ENCODE measurements around the gene FFAR3. TPM values are rescaled to one million over a fixed set of nuclear protein-coding genes. Genes with fewer than 3 reads are reported as not detected.

The FFAR3 gene
- total and polyA plus RNA-seq, 2 donors (not counting 3 experiments of a cell fraction or from before 2014, with no cell fraction given) = not detected

DNA sequence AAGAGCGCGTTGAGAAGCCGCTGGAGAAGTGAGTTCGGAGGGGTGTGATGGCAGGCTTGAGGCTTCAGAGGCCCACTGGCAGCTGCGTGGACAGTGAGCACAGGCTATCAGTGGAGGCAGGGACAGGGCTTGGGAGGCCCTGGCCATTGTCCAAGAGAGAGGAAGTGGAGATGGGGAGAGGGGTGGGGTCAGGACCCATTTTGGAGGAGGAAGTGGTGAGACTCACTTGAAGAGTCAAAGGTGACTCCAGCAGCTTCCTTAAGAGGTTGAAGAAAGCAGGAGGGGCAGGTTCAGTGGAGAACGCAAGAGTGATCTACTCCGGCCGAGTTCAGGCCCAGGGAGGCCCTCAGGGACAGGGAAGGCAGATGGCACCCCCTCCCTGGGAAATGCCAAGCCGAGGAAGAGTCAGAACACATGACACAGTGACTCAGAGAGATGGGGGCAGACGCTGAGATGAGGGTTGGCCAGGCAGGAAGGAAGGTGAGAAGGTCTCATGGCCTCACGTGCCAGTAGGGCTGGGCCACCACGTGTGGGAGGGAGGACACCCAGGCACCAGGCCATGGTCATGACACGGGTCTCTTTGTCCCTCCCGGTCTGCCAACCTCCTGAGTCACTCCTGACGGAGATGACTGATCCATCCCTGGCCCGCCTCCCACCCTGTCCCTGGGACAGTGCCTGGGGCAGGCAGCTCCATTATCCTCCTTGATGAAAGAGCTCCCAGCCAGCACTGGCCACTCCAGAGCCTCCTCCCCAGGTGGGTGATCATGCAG, 39.4 kb upstream of the FFAR3 start:
- no peak overlapping the region for H3K9ac ChIP-seq (replicated peaks; ENCODE audit: extremely low read depth, insufficient read depth, low read length)
- H3K36me3 ChIP-seq (ENCODE audit: control insufficient read depth in 2 of 2, extremely low read depth in 1 of 2, insufficient read depth in 2 of 2, low read length in 2 of 2) = no peaks in the 10 kb centered on the region
- no peaks in the 10 kb centered on the region for H3K9me3 ChIP-seq (replicated peaks; ENCODE audit: control insufficient read depth, insufficient read depth, low read length)
- H3K79me2 ChIP-seq (ENCODE audit: control insufficient read depth, insufficient read depth, low read length) = no peaks in the 10 kb centered on the region
- no peak overlapping the region for H3K4me3 ChIP-seq (replicated peaks in 1 of 3; ENCODE audit: insufficient read depth in 1 of 3, low read depth in 1 of 3, low read length in 3 of 3)
- no peak overlapping the region for H3K4me2 ChIP-seq (ENCODE audit: insufficient read depth, low read length)
- H3K27me3 ChIP-seq (ENCODE audit: control insufficient read depth in 2 of 2, insufficient read depth in 2 of 2, low read length in 2 of 2) = peaks cover 1 to 3% of the 10 kb centered on the region in 2 experiments
- H3K9me1 ChIP-seq (replicated peaks; ENCODE audit: control insufficient read depth, extremely low read depth, insufficient read depth, low read length) = no peaks in the 10 kb centered on the region
- peak overlapping the region; percentile 19 for H3K27ac ChIP-seq (ENCODE audit: insufficient read depth, low read depth, low read length)
- peaks cover 5% of the 10 kb centered on the region for H3K4me1 ChIP-seq (ENCODE audit: control insufficient read depth, extremely low read depth, insufficient read depth, low read length)
- ChIA-PET POLR2A (no interaction called here), CTCF (interaction anchor here (2.3 kb wide), 1 partner anchor 35 kb away, joined by 9 read pairs; no protein-coding TSS in a partner anchor)
- TF ChIP-seq FOS (IDR thresholded peaks at IDR 0.05; ENCODE audit: borderline replicate concordance, insufficient read depth, low read length) = peak; percentile 71
- peak; percentile 17 for TF ChIP-seq JUN (IDR thresholded peaks at IDR 0.05; ENCODE audit: borderline replicate concordance, insufficient read depth, insufficient read length, low read depth)
- peak; percentile 34 for TF ChIP-seq POLR2AphosphoS5 (IDR thresholded peaks at IDR 0.05; ENCODE audit: insufficient read depth, low read depth, low read length)
- TF ChIP-seq GATA2 (IDR thresholded peaks at IDR 0.05; ENCODE audit: insufficient read depth, insufficient read length, low read depth, low read length) = no peak
- TF ChIP-seq, protein P1, sequence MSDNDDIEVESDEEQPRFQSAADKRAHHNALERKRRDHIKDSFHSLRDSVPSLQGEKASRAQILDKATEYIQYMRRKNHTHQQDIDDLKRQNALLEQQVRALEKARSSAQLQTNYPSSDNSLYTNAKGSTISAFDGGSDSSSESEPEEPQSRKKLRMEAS (IDR thresholded peaks at IDR 0.05; ENCODE audit: insufficient read depth, insufficient read length) = peak; percentile 88
- no peak for TF ChIP-seq POLR2A (IDR thresholded peaks at IDR 0.05; ENCODE audit: low read depth, low read length)
- TF ChIP-seq MYC (IDR thresholded peaks at IDR 0.05; ENCODE audit: low read depth, low read length) = peak; percentile 69
- intact Hi-C loops (cut with micrococcal nuclease) (no loop called here), dilution Hi-C loops (cut with MboI; ENCODE audit: extremely low pct_ligation_motif_present, low sequenced_read_pairs) (no loop called here)
- peak; percentile 55 for FAIRE-seq
- no peaks in the 10 kb centered on the region for H4K20me1 ChIP-seq (replicated peaks; ENCODE audit: control insufficient read depth, extremely low read depth, insufficient read depth, low read length)
- peak; percentile 48 for DNase-seq (ENCODE audit: low read depth, low spot score)
- no TSS peak for BruUV-seq (replicated peaks)
- H2AFZ ChIP-seq (ENCODE audit: low read depth, low read length) = no peak overlapping the region

All from endothelial cell of umbilical vein (primary cell).